SK-N-MC (cell line): Measurements from ENCODE around the gene KRTAP10-5.

Experiments
- DNase-seq: peaks from one replicate; pipeline ENCODE4 v3.0.0-alpha.2; 2011; ENCODE audit warnings: low read depth, low spot score
- H3K27ac ChIP-seq: fragments of 200-600 bp; sonication (generic); 2 replicates; pipeline ENCODE4 v1.5.1; 2016; ENCODE audit warnings: mixed run types
- H3K36me3 ChIP-seq: fragments of 200-600 bp; sonication (generic); 2 replicates; pipeline ENCODE4 v1.6.1; 2017; ENCODE audit warnings: antibody characterized with exemption, low read length, mixed read lengths; ENCODE audit not compliant: insufficient read depth
- H3K4me3 ChIP-seq: fragments of 200-600 bp; sonication (generic); 2 replicates; pipeline ENCODE4 v1.5.1; 2016
- H3K9ac ChIP-seq: fragments of 200-600 bp; sonication (generic); 2 replicates; pipeline ENCODE4 v1.8.0; 2017; ENCODE audit warnings: mixed run types, mixed read lengths; ENCODE audit not compliant: insufficient read length
- H3K9me3 ChIP-seq: fragments of 200-600 bp; sonication (generic); 2 replicates; pipeline ENCODE4 v1.6.1; 2017; ENCODE audit warnings: low read depth, mild to moderate bottlenecking, antibody characterized with exemption, low read length, moderate library complexity, mixed read lengths
- EZH2 ChIP-seq: fragments of 200-600 bp; sonication (generic); IDR thresholded peaks from one replicate; pipeline ENCODE4 v1.6.1; 2017; ENCODE audit warnings: antibody characterized with exemption
- FOXP2 ChIP-seq: optimal IDR thresholded peaks from 2 replicates; pipeline ENCODE3; 2011; ENCODE audit warnings: mild to moderate bottlenecking, moderate library complexity; ENCODE audit not compliant: insufficient read depth; ENCODE audit errors: extremely low read length, control extremely low read depth
- POLR2AphosphoS5 ChIP-seq: IDR thresholded peaks from 2 replicates; pipeline ENCODE4 v1.6.1; 2012; ENCODE audit warnings: mild to moderate bottlenecking, low read depth, low read length, borderline replicate concordance

KRTAP10-5 gene

GRCh38 chr21:44544566-44544965 lies 35.8 kb downstream of the KRTAP10-5 start:
- H3K27ac ChIP-seq = no peak overlapping the region
- H3K36me3 ChIP-seq = 0 out of 2 replicates have a peak, but pooled peaks cover 4% of the 10 kb centered on the region
- no peak overlapping the region for H3K9ac ChIP-seq
- TF ChIP-seq EZH2 = no peak
- no peak for TF ChIP-seq POLR2AphosphoS5
- no peak for TF ChIP-seq FOXP2
- DNase-seq = no peak
- no peak overlapping the region for H3K4me3 ChIP-seq
- peaks cover 3% of the 10 kb centered on the region; the same call in 1 of the 2 replicates for H3K9me3 ChIP-seq

GRCh38 chr21:44542716-44543115 lies 37.7 kb downstream of the KRTAP10-5 start:
- no peak overlapping the region for H3K4me3 ChIP-seq
- H3K9me3 ChIP-seq = peaks cover 3% of the 10 kb centered on the region; the same call in 1 of the 2 replicates
- no peak overlapping the region for H3K27ac ChIP-seq
- DNase-seq = no peak
- no peak for TF ChIP-seq FOXP2
- TF ChIP-seq EZH2 = no peak
- no peak for TF ChIP-seq POLR2AphosphoS5
- H3K9ac ChIP-seq = no peak overlapping the region
- H3K36me3 ChIP-seq = 0 out of 2 replicates have a peak, but pooled peaks cover 4% of the 10 kb centered on the region

DNA sequence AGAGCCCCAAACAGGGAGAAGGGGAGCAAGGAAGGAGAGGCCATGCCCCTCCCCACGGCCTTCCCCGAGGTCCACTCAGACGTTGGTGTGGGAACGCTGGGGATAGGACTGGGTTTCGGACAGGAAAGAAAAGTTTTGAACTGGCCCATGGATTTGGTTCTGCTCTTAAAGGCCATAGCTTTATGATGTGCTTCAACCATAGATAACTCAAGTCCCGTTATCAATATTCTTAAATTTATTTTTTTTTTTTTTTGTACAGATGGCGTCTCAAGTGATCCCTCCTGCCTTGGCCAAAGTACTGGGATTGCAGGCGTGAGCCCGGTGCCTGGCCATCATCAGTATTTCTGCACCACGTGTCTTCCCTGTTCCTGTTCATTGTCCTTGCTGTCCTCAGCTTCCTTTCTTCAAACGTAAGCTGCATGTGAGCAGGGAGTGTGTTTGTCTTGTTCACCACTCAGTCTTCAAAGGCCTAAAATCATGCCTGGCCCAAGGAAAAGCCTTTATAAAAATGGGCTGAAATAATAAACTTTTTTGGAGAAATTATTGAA lies 39.6 kb downstream of the KRTAP10-5 start:
- no peak overlapping the region for H3K4me3 ChIP-seq

GRCh38 chr21:44539991-44540666 lies 40.3 kb downstream of the KRTAP10-5 start, which contains the start of gene KRTAP10-1:
TSS of gene KRTAP10-1 (minus strand) at chr21:44540195. CDS start at chr21:44540150, 45 bp downstream.
- H3K9me3 ChIP-seq = no peaks in the 10 kb centered on the region
- H3K36me3 ChIP-seq = peaks cover 4% of the 10 kb centered on the region; the same call in 1 of the 2 replicates
- no peak within 1 kb of the TSS for H3K9ac ChIP-seq
- TF ChIP-seq EZH2 (no peak), FOXP2 (no peak), POLR2AphosphoS5 (no peak)
- no peak for DNase-seq
- no peak within 1 kb of the TSS for H3K4me3 ChIP-seq
- H3K27ac ChIP-seq = no peak within 1 kb of the TSS

More for the DNA sequence above, 39.6 kb downstream of the KRTAP10-5 start:
- TF ChIP-seq FOXP2 (no peak), POLR2AphosphoS5 (no peak), EZH2 (no peak)
- DNase-seq = no peak
- H3K36me3 ChIP-seq = 0 out of 2 replicates have a peak, but pooled peaks cover 4% of the 10 kb centered on the region
- H3K9ac ChIP-seq = no peak overlapping the region
- no peaks in the 10 kb centered on the region for H3K9me3 ChIP-seq
- no peak overlapping the region for H3K27ac ChIP-seq

- H3K9ac ChIP-seq = no peak overlapping the region
- TF ChIP-seq FOXP2 (no peak), POLR2AphosphoS5 (no peak), EZH2 (no peak)
- H3K27ac ChIP-seq = no peak overlapping the region
- peaks cover 7% of the 10 kb centered on the region; the same call in 1 of the 2 replicates for H3K36me3 ChIP-seq
- no peaks in the 10 kb centered on the region for H3K9me3 ChIP-seq
- DNase-seq = no peak
- H3K4me3 ChIP-seq = no peak overlapping the region
These were observed 41.4 kb downstream of the KRTAP10-5 start for GRCh38 chr21:44539046-44539445.

DNA sequence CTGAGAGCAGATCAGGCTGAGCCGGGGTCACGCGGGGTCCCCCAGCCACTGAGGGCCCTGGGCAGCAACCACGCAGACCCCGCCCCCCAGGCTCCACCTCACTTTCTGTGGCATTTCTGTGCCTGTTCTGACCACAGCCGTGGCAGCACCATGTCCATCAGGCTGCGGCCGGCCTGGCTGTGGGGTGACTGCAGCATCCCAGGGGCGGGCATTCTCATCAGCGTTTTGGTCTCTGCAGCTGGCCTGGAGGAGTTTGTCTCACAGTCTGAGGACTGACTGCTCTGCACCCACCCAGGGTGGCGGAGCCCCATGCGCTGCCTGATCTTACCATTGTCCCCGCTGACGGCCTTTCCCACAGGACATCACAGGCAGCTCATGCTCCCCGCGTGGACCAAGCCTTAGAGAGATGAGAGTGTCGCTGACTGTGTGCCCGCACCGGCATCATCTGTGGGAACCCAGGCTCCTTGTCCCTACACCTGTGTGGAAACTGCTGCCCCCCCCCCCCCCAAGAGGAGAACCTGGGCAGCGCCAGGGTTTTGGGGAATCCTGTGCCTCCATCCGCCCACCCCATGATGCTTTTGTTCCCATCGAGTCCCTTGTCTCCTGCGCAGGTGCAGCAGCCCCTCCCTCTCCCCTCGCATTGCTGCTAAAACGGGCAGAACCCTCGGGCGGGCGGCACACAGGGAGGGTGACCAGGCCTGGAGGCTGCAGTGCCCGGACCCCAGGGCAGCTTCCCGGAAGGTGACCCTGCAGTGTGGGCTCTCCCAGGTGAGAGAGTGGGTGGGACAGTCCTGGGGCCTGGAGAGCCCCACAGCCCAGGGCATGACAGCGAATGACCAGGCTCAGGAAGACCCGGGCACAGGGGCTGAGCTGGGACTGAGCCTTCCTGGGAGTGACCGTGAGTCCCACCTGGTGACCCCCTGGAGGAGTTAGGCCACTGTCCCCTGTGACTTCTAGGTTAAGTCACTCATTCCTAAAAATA lies 42.2 kb downstream of the KRTAP10-5 start:
- TF ChIP-seq POLR2AphosphoS5 = no peak
- TF ChIP-seq EZH2 = no peak
- no peak for TF ChIP-seq FOXP2
- no peak for DNase-seq
- Histone ChIP-seq H3K36me3 (peaks cover 4% of the 10 kb centered on the region; the same call in 1 of the 2 replicates), H3K4me3 (no peak overlapping the region), H3K9ac (no peak overlapping the region), H3K27ac (no peak overlapping the region), H3K9me3 (no peaks in the 10 kb centered on the region)

GRCh38 chr21:44535963-44536362 lies 44.4 kb downstream of the KRTAP10-5 start:
- no peak for DNase-seq
- Histone ChIP-seq H3K36me3 (peaks cover 9% of the 10 kb centered on the region; the same call in 1 of the 2 replicates), H3K27ac (no peak overlapping the region), H3K9me3 (no peaks in the 10 kb centered on the region), H3K4me3 (no peak overlapping the region), H3K9ac (no peak overlapping the region)
- TF ChIP-seq EZH2 (no peak), POLR2AphosphoS5 (no peak), FOXP2 (no peak)

- peaks cover 9% of the 10 kb centered on the region; the same call in 1 of the 2 replicates for H3K36me3 ChIP-seq
- no peak for DNase-seq
- TF ChIP-seq POLR2AphosphoS5 = no peak
- TF ChIP-seq EZH2 = no peak
- no peak for TF ChIP-seq FOXP2
- H3K4me3 ChIP-seq = no peak overlapping the region
- no peak overlapping the region for H3K9ac ChIP-seq
- H3K27ac ChIP-seq = no peak overlapping the region
- H3K9me3 ChIP-seq = no peaks in the 10 kb centered on the region
These were observed 45.7 kb downstream of the KRTAP10-5 start for GRCh38 chr21:44534688-44535087.
